DMS 273 treated with DMSO at 0.1 percent for 48 hours (cell line): ENCODE results near the gene SEL1L2.

Source experiments
- DNase-seq: peaks from one replicate; lab custom pipeline; 2025; lab: John Stamatoyannopoulos, UW

Gene SEL1L2

GRCh38 chr20:13930281-13930680 is 60.1 kb downstream of the SEL1L2 start:
- DNase-seq, result no peak

GRCh38 chr20:13929836-13930235 is 60.6 kb downstream of the SEL1L2 start:
- no peak for DNase-seq

DNA sequence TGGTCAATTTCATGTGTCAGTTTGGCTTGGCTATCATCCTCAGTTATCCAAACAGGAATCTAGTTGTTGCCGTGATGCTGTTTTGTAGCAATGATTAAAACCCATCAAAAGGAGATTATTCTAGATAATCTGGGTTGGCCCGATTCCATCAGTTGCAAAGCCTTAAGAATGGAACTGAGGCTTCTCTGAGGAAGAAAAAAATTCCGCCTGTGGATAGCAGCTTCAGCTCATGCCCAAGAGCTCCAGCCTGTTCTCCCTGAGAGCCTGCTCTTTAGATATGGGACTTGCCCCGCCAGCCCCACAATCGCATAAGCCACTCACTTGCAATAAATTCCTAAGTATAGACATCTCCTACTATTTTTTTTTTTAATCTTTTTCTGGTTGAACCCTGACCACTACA is 61.5 kb downstream of the SEL1L2 start:
- no peak for DNase-seq

DNA sequence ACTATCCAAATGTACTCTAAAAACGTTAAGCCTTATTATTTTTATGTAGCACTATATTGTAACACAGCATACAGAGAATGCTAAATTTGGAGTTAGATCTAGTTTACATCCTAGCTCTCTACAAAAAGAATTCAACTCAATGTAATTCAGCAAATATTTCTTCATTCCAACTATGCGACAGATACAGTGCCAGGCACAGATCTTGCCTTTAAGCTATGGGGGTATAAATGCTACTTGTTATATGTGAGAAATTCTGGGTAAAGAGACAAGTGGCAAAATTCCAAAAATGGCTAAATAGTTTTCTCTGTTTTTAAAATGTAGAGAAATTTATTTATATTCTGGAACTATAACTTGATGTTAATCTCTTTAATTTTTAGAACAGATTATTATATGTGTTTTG is 63.2 kb downstream of the SEL1L2 start:
- no peak for DNase-seq

- no peak for DNase-seq
Observed at GRCh38 chr20:13922241-13922640, 68.2 kb downstream of the SEL1L2 start.

- peak; percentile 31 for DNase-seq
Observed at GRCh38 chr20:13915284-13915683, 75.1 kb downstream of the SEL1L2 start.

DNA sequence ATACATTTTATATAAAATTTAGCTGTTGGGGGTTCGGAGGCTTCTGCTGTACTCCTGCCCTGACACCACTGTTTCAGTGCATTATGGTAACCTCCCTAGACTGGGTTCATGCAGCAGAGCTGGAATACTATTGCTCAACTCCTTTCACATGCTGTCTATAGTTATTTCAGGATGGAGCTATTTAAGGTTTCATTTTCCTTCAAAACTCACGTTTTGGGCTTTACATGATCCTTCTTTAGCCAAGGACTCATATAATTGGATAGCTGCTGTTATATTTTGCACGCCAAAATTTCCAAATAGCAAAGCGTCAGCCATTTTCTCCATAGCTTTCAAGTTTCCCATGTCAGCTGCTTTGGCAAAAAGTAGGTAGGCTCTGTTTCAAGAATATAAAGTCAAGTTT is 76.8 kb downstream of the SEL1L2 start:
- no peak for DNase-seq

GRCh38 chr20:13913131-13913530 is 77.3 kb downstream of the SEL1L2 start:
- DNase-seq, result no peak

- no peak for DNase-seq
Observed at GRCh38 chr20:13910492-13910891, 79.9 kb downstream of the SEL1L2 start.

- no peak for DNase-seq
Observed at GRCh38 chr20:13909067-13909466, 81.3 kb downstream of the SEL1L2 start.

- no peak for DNase-seq
Observed at GRCh38 chr20:13904766-13905165, 85.6 kb downstream of the SEL1L2 start.

DNA sequence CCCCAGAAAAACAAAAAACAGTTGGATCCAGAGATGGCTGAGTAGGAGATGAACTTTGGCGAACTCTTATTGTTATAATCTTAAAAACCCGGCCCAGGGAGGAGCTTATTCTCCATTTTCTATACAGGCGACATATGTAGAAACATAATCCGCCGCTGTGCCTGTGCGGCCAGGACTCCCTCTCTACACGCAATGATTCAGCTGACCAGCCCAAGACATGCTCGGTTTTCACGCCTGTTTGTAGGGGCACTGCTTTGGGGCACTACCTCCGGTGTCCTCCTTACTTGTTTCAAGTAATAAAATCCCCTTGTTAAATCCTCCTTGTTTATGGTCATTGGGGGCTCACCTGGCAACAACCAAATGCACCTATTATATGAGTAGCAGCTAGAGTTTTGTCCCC is 89.9 kb downstream of the SEL1L2 start:
- DNase-seq, result no peak

DNA sequence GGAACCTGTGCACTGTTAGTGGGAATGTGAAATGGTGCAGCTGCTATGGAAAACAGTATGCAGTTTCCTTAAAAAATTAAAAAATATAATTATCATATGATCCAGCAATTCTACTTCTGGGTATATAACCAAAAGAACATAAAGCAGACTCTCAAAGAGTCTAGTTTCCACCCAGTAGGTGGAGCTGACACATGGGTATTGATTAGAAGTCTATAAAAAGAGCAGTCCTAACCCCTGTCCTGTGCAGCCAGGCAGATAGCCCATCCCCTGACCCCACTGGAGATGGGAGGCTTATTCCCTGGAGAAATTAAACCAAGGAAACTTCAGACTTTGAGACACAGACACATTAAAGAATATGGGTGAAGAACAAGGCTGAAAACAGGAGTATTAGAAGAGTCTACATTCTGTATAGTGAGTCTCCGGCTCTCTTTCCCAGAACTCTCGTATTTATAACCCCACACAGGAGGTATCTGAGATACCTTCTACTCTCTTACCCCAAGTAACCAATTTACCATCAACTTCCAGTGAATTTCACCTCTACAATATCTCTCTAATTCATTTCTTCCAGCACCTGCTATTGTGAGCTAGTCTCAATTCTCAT is 92.3 kb downstream of the SEL1L2 start:
- no peak for DNase-seq

- DNase-seq, result no peak
Observed at GRCh38 chr20:13891575-13891974, 98.8 kb downstream of the SEL1L2 start.

- DNase-seq, result no peak
Observed at GRCh38 chr20:13884803-13885202, 105.6 kb downstream of the SEL1L2 start.

GRCh38 chr20:13883425-13883824 is 107.0 kb downstream of the SEL1L2 start:
- no peak for DNase-seq

- no peak for DNase-seq
Observed at GRCh38 chr20:13878566-13878965, 111.8 kb downstream of the SEL1L2 start.

DNA sequence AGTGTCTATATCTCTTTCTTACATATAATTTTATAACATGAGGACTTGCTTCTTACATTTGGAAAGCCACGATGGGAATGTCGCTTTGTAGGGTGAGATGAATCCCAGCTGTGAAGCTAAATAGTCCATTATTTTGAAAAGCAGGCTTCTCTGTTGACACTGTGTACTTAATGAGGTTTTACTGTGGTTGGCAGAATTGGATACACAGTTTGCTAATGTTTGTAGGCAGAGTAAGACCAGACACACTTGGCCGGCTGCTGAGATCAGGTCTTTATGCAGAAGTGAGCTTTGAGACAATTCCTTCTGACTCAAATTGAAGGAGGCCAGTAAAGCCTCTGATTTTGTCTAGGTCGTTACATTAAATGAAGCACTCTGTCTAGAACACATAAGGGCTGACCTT is 112.6 kb downstream of the SEL1L2 start:
- DNase-seq, result no peak

DNA sequence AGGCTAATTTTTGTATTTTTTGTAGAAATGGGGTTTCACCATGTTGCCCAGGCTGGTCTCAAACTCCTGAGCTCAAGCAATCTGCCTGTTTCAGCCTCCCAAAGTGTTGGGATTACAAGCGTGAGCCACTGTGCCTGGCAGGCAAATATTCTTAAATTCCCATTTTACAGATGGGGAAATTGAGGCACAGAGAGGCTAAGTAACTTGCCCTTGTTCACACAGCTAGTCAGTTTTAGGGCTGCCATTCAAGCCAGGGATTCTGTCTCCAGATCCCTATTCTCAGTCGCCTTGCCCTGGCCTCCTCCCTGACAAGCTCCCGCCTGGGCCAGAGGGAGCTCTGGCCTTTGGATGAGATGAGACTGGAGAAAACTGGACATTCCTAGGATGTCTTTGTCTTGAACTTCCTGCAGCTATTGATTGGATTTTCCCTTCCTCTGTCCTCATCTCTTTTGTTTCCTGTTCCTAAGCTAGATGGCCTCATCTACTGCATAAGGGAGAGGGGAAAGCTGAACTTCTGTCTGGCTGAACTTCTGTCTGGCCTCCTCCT is 115.1 kb downstream of the SEL1L2 start:
- DNase-seq, result no peak

GRCh38 chr20:13874394-13875157 is 115.8 kb downstream of the SEL1L2 start:
- DNase-seq, result no peak

- no peak for DNase-seq
Observed at GRCh38 chr20:13873831-13874230, 116.6 kb downstream of the SEL1L2 start.

DNA sequence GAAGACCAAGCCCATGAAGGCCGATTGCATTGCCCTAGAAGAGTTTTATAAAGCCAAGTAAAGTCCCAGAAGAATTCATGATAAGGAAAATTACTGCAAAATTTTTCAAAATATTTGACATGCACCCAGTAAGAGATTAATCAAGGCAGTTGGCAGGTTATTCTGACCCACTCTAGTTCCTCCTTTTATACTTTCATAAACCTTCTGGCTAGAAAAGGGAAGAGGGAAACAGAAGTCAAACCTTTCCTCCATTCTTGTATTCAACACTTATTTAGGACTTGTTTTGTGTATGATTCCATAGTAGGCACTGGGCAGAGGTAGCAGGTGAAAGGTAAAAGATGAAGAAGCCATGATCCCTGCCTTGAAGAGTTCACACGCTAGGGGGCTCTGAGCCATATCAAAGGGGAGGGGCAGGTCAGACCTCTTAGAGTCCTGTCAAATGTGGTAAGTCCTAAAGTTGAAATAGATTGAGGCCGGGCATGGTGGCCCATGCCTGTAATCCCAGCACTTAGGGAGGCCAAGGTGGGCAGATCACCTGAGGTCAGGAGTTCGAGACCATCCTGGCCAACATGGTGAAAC is 120.2 kb downstream of the SEL1L2 start:
- DNase-seq, result no peak

DNA sequence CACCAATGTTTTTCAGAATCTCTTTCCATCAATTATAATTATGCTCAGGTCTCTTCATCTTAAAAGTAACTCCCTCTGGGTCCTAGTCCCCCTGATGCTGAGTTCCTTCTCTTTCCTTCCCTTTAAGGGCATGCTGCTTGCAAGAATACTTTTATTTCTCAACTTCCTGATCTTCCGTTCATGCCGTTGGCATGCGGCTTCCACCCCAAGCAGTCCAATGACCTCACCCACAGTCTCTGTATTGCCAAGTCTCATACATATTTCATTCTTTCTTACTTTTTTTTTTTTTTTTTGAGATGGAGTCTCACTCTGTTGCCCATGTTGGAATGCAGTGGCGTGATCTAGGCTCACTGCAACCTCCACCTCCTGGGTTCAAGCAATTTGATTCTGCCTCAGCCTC is 122.1 kb downstream of the SEL1L2 start:
- DNase-seq, result no peak
